Measurements from ENCODE around the gene RGS11.
"Not testable (repeated sequence)": the region's sequence is repeated elsewhere in the genome, so short reads cannot be mapped to it uniquely, and the experiment has no call there.

The RGS11 gene

DNA sequence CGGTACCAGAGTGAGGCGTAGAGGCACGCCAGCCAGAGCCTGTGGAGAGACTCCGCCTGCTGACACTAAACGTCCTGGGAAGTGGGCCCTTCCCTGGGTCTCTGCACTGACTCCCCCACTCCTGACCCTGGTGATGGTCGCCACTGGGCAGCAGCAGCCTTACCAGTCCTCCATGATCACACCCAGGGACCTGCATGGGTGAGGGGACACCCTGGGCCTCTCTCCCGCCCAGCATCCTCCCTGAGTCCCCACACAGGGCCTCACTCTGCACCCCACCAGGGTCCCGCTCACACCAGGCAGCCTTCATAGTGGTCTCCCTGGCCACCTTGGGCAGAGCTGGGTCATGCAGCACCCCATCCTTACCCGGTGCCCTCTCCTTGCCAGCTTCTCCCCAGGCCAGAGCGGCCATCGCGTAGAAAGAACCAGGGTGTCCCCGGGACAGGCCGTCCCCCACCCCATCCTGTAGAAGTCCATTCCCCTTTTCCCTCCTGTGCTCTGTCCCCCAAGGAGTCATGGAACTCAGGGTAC is 10.7 kb downstream of the RGS11 start:
- H3K9ac ChIP-seq (ENCODE audit: low read depth, low read length), result no peak overlapping the region
- H3K4me3 ChIP-seq (ENCODE audit: low read length), result no peak overlapping the region
- H3K27me3 ChIP-seq (ENCODE audit: insufficient read depth, low read length), result no peaks in the 10 kb centered on the region
- no peaks in the 10 kb centered on the region for H3K4me1 ChIP-seq (ENCODE audit: insufficient read depth, low read length)
- H3K27ac ChIP-seq (ENCODE audit: low read length), result no peak overlapping the region
- no peaks in the 10 kb centered on the region for H3K9me3 ChIP-seq (ENCODE audit: insufficient read depth, low read depth, low read length)
- H3K36me3 ChIP-seq (ENCODE audit: insufficient read depth, low read depth, low read length), result peaks cover 35% of the 10 kb centered on the region

- no peaks in the 10 kb centered on the region for H3K9me3 ChIP-seq (ENCODE audit: insufficient read depth, low read depth, low read length)
- H3K36me3 ChIP-seq (ENCODE audit: insufficient read depth, low read depth, low read length), result peaks cover 41% of the 10 kb centered on the region
- no peak overlapping the region for H3K27ac ChIP-seq (ENCODE audit: low read length)
- H3K4me3 ChIP-seq (ENCODE audit: low read length), result no peak overlapping the region
- no peaks in the 10 kb centered on the region for H3K4me1 ChIP-seq (ENCODE audit: insufficient read depth, low read length)
- no peak overlapping the region for H3K9ac ChIP-seq (ENCODE audit: low read depth, low read length)
- no peaks in the 10 kb centered on the region for H3K27me3 ChIP-seq (ENCODE audit: insufficient read depth, low read length)
Measured at GRCh38 chr16:264440-264951, 11.2 kb downstream of the RGS11 start.

- no peaks in the 10 kb centered on the region for H3K4me1 ChIP-seq (ENCODE audit: insufficient read depth, low read length)
- H3K9me3 ChIP-seq (ENCODE audit: insufficient read depth, low read depth, low read length), result no peaks in the 10 kb centered on the region
- H3K27ac ChIP-seq (ENCODE audit: low read length), result no peak overlapping the region
- H3K9ac ChIP-seq (ENCODE audit: low read depth, low read length), result no peak overlapping the region
- peaks cover 47% of the 10 kb centered on the region for H3K36me3 ChIP-seq (ENCODE audit: insufficient read depth, low read depth, low read length)
- no peaks in the 10 kb centered on the region for H3K27me3 ChIP-seq (ENCODE audit: insufficient read depth, low read length)
- H3K4me3 ChIP-seq (ENCODE audit: low read length), result no peak overlapping the region
Measured at GRCh38 chr16:263944-264343, 11.8 kb downstream of the RGS11 start.

DNA sequence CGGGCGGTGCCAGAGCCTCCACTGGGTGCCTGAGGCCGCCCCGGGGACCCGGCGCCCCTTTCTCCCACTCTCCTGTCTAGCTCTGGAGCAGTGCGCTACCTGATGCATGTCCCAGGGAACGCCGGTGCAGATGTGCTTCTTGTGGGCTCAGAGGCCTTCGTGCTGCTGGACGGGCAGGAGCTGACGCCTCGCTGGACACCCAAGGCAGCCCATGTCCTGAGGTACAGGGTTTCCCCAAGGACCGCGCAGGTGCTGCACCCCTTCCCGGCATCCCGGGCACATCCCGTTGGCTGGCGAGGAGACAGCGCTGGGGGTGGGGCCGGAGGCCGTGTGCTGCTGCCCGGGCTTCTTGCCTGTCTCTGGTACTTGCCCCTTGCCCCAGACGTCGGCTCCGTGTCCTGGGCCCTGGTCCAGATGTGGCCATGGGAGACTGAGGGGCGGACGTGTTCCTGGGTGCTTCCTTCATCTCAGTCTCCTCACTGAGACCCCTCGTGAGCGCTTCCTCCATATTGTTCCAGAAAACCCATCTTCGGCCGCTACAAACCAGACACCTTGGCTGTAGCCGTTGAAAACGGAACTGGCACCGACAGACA is 12.5 kb downstream of the RGS11 start:
- Histone ChIP-seq H3K4me3 (ENCODE audit: low read length) (no peak overlapping the region), H3K9me3 (ENCODE audit: insufficient read depth, low read depth, low read length) (no peaks in the 10 kb centered on the region), H3K27ac (ENCODE audit: low read length) (no peak overlapping the region), H3K4me1 (ENCODE audit: insufficient read depth, low read length) (no peaks in the 10 kb centered on the region), H3K36me3 (ENCODE audit: insufficient read depth, low read depth, low read length) (peaks cover 47% of the 10 kb centered on the region), H3K27me3 (ENCODE audit: insufficient read depth, low read length) (no peaks in the 10 kb centered on the region), H3K9ac (ENCODE audit: low read depth, low read length) (no peak overlapping the region)

DNA sequence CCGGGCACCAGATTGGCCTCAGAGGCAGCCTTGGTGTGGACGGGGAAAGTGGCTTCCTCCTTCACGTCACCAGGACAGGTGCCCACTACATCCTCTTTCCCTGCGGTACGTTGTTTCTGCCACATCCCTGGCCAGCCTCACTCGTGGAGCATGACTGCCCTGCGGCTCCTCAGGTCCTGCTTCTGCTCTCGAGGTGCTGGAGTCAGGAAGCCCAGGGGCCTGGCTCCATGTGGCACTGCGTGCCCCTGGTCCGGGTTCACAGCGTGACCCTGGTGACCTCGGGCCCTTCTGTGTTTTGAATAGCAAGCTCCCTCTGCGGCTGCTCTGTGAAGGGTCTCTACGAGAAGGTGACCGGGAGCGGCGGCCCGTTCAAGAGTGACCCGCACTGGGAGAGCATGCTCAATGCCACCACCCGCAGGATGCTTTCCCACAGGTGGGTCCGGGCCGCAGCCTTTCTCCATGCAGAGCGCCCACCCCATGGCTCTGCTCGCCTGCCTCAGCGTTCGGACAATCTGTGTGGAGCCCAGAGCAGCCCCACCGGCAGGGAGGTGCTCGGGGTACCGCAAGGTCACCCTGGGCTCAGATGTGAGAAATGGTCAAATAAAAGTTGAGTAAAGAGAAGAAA is 13.5 kb downstream of the RGS11 start:
- Histone ChIP-seq H3K9ac (ENCODE audit: low read depth, low read length) (no peak overlapping the region), H3K4me1 (ENCODE audit: insufficient read depth, low read length) (no peaks in the 10 kb centered on the region), H3K27me3 (ENCODE audit: insufficient read depth, low read length) (no peaks in the 10 kb centered on the region), H3K9me3 (ENCODE audit: insufficient read depth, low read depth, low read length) (no peaks in the 10 kb centered on the region), H3K4me3 (ENCODE audit: low read length) (no peak overlapping the region), H3K27ac (ENCODE audit: low read length) (no peak overlapping the region), H3K36me3 (ENCODE audit: insufficient read depth, low read depth, low read length) (peaks cover 47% of the 10 kb centered on the region)

DNA sequence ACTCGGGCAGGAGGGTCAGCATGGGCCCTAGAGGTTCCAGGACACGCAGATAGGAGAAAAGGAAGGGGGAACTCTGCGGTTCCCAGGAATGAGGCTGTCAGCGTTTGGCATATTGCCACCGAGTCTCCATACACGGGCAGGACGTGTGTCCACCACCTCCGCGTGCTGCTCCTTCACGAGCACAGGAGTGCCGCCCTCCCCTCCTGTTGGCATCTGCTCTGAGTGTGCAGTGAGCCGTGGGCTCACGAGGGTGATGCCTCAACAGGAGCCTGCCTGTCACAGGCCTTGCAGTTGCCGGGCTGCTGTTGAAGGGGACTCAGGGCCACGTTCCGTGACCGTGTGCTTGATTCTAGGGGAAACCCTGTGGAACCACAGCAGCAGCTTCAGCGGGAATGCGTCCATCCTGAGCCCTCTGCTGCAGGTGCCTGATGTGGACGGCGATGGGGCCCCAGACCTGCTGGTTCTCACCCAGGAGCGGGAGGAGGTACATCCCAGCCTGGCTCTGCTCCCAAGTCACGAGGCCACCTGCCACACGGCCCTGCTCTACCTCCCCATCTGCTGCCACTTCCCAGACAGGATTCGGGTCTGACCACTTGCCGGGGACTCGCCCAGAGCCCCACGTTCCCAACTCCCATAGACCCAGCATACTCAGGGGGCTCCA is 14.6 kb downstream of the RGS11 start:
- Histone ChIP-seq H3K9me3 (ENCODE audit: insufficient read depth, low read depth, low read length) (no peaks in the 10 kb centered on the region), H3K27me3 (ENCODE audit: insufficient read depth, low read length) (no peaks in the 10 kb centered on the region), H3K9ac (ENCODE audit: low read depth, low read length) (no peak overlapping the region), H3K4me1 (ENCODE audit: insufficient read depth, low read length) (no peaks in the 10 kb centered on the region), H3K27ac (ENCODE audit: low read length) (no peak overlapping the region), H3K36me3 (ENCODE audit: insufficient read depth, low read depth, low read length) (peaks cover 49% of the 10 kb centered on the region), H3K4me3 (ENCODE audit: low read length) (no peak overlapping the region)

DNA sequence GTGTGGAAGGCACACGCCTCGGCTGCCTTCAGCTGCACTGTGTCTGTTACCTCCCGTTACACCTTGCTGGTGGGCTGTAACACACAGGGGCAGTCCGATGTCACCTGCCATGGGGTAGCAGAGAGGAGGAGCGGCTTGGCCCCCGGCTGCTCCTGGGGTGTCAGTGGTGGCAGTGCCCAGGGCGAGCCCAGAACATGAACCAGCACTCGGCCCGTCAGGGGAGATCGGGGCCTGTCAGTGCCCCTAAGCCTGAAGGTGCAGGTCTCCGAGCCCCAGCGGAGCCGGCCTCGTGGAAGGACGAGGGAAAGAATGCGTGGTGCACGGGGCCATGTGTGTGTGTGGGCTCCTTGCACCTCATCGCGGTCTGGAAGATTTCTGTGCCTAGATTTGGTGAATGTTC is 15.4 kb downstream of the RGS11 start:
- H3K4me1 ChIP-seq (ENCODE audit: insufficient read depth, low read length), result no peaks in the 10 kb centered on the region
- H3K36me3 ChIP-seq (ENCODE audit: insufficient read depth, low read depth, low read length), result peaks cover 56% of the 10 kb centered on the region
- no peak overlapping the region for H3K27ac ChIP-seq (ENCODE audit: low read length)

GRCh38 chr16:259814-260253 is 15.9 kb downstream of the RGS11 start:
- no peaks in the 10 kb centered on the region for H3K27me3 ChIP-seq (ENCODE audit: insufficient read depth, low read length)
- H3K9me3 ChIP-seq (ENCODE audit: insufficient read depth, low read depth, low read length), result no peaks in the 10 kb centered on the region
- no peak overlapping the region for H3K9ac ChIP-seq (ENCODE audit: low read depth, low read length)
- H3K4me1 ChIP-seq (ENCODE audit: insufficient read depth, low read length), result no peaks in the 10 kb centered on the region
- no peak overlapping the region for H3K27ac ChIP-seq (ENCODE audit: low read length)
- H3K36me3 ChIP-seq (ENCODE audit: insufficient read depth, low read depth, low read length), result peaks cover 61% of the 10 kb centered on the region
- H3K4me3 ChIP-seq (ENCODE audit: low read length), result no peak overlapping the region

More for the DNA sequence above, 15.4 kb downstream of the RGS11 start:
- Histone ChIP-seq H3K9me3 (ENCODE audit: insufficient read depth, low read depth, low read length) (no peaks in the 10 kb centered on the region), H3K9ac (ENCODE audit: low read depth, low read length) (no peak overlapping the region), H3K27me3 (ENCODE audit: insufficient read depth, low read length) (no peaks in the 10 kb centered on the region), H3K4me3 (ENCODE audit: low read length) (no peak overlapping the region)

DNA sequence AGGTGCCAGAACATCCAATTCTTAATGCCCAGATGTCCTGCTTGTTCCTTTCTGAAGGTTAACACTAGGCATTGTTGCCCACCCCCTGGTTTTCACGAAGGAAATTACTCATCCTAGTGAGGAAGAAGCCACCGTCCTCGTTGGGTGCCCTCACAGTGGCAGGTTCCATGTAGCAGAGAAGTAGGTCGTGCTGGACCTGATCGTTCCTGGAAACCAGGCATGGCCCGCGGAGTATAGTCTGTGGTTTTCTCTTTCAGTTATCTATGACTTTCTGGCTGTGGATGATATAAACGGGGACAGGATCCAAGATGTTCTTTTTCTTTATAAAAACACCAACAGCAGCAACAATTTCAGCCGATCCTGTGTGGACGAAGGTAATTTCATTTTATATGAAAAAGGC is 16.5 kb downstream of the RGS11 start:
- H3K27ac ChIP-seq (ENCODE audit: low read length), result no peak overlapping the region

DNA sequence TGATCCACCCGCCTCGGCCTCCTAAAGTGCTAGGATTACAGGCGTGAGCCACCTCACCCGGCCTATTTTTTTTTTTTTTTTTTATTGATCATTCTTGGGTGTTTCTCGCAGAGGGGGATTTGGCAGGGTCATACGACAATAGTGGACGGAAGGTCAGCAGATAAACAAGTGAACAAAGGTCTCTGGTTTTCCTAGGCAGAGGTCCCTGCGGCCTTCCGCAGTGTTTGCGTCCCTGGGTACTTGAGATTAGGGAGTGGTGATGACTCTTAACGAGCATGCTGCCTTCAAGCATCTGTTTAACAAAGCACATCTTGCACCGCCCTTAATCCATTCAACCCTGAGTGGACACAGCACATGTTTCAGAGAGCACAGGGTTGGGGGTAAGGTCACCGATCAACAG is 17.7 kb downstream of the RGS11 start:
- H3K4me1 ChIP-seq (ENCODE audit: insufficient read depth, low read length); H3K9ac ChIP-seq (ENCODE audit: low read depth, low read length): not testable (repeated sequence)

More for the DNA sequence above, 16.5 kb downstream of the RGS11 start:
- Histone ChIP-seq H3K27me3 (ENCODE audit: insufficient read depth, low read length) (no peaks in the 10 kb centered on the region), H3K4me1 (ENCODE audit: insufficient read depth, low read length) (no peaks in the 10 kb centered on the region), H3K9me3 (ENCODE audit: insufficient read depth, low read depth, low read length) (no peaks in the 10 kb centered on the region), H3K36me3 (ENCODE audit: insufficient read depth, low read depth, low read length) (peaks cover 60% of the 10 kb centered on the region), H3K4me3 (ENCODE audit: low read length) (no peak overlapping the region), H3K9ac (ENCODE audit: low read depth, low read length) (no peak overlapping the region)

GRCh38 chr16:255183-255582 is 20.6 kb downstream of the RGS11 start:
- no peaks in the 10 kb centered on the region for H3K9me3 ChIP-seq (ENCODE audit: insufficient read depth, low read depth, low read length)
- H3K4me3 ChIP-seq (ENCODE audit: low read length), result no peak overlapping the region
- H3K27me3 ChIP-seq (ENCODE audit: insufficient read depth, low read length), result no peaks in the 10 kb centered on the region
- H3K36me3 ChIP-seq (ENCODE audit: insufficient read depth, low read depth, low read length), result peaks cover 43% of the 10 kb centered on the region
- H3K9ac ChIP-seq (ENCODE audit: low read depth, low read length), result no peak overlapping the region
- H3K4me1 ChIP-seq (ENCODE audit: insufficient read depth, low read length), result no peaks in the 10 kb centered on the region
- no peak overlapping the region for H3K27ac ChIP-seq (ENCODE audit: low read length)

More for the DNA sequence above, 17.7 kb downstream of the RGS11 start:
- not testable (repeated sequence) for H3K9me3 ChIP-seq (ENCODE audit: insufficient read depth, low read depth, low read length); H3K27me3 ChIP-seq (ENCODE audit: insufficient read depth, low read length); H3K27ac ChIP-seq (ENCODE audit: low read length); H3K4me3 ChIP-seq (ENCODE audit: low read length)
- peaks cover 58% of the 10 kb centered on the region for H3K36me3 ChIP-seq (ENCODE audit: insufficient read depth, low read depth, low read length)

- Histone ChIP-seq H3K9me3 (ENCODE audit: insufficient read depth, low read depth, low read length) (no peaks in the 10 kb centered on the region), H3K27me3 (ENCODE audit: insufficient read depth, low read length) (no peaks in the 10 kb centered on the region), H3K36me3 (ENCODE audit: insufficient read depth, low read depth, low read length) (peaks cover 36% of the 10 kb centered on the region), H3K4me1 (ENCODE audit: insufficient read depth, low read length) (no peaks in the 10 kb centered on the region), H3K9ac (ENCODE audit: low read depth, low read length) (no peak overlapping the region), H3K27ac (ENCODE audit: low read length) (no peak overlapping the region), H3K4me3 (ENCODE audit: low read length) (no peak overlapping the region)
Measured at GRCh38 chr16:254461-254860, 21.3 kb downstream of the RGS11 start.
